ENCODE measurements around the gene RPS6KA2.

The RPS6KA2 gene

DNA sequence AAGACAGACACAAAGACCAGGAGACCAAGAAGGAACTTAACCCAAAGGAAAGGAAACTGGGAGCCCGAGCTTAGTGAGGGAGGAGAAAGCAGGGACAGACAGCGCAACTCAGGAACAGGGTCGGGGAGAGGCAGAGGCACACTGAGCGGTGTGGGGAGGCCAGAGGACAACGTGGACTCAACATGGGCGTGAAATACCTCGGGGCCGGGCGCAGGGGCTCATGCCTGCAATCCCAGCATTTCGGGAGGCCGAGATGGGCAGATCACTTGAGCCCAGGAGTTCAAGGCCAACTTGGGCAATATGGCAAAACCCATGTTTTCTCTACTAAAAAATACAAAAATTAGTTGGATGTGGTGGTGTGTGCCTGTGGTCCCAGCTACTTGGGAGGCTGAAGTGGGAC, 5.7 kb upstream of the RPS6KA2 start:
- no peak for TF ChIP-seq CTCF (conservative IDR thresholded peaks at IDR 0.05; ENCODE audit: low read depth)
- ChIA-PET POLR2A (ENCODE audit: low non-redundant PET) (interaction anchor here (0.6 kb wide), 1 partner anchor 32 kb away, joined by 4 read pairs; no protein-coding TSS in a partner anchor), CTCF (no interaction called here)
- H3K27ac ChIP-seq: no peak overlapping the region
- DNase-seq (ENCODE audit: low spot score): no peak

DNA sequence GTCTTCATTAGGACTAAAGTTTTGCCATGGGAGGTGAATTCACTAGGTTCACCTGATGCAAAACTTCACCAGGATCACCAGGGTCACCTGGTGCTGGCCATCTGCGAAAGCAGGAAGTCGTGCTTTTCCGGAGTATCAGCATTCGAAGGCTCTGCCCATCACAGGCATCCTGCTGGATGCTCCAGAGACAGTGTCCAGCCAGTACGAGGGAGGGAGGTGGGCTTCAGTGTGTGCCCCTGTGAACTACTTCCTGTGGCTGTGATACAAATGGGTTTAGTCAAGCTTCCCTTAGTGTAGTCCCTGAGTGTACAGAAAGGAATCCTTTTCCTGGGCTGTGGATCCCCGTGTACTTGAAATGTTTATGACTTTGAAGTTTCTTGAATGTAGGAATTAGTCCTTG, 3.4 kb upstream of the RPS6KA2 start:
- ChIA-PET POLR2A (ENCODE audit: low non-redundant PET) (no interaction called here), CTCF (no interaction called here)
- DNase-seq (ENCODE audit: low spot score): no peak
- H3K27ac ChIP-seq: no peak overlapping the region
- no peak for TF ChIP-seq CTCF (conservative IDR thresholded peaks at IDR 0.05; ENCODE audit: low read depth)

DNA sequence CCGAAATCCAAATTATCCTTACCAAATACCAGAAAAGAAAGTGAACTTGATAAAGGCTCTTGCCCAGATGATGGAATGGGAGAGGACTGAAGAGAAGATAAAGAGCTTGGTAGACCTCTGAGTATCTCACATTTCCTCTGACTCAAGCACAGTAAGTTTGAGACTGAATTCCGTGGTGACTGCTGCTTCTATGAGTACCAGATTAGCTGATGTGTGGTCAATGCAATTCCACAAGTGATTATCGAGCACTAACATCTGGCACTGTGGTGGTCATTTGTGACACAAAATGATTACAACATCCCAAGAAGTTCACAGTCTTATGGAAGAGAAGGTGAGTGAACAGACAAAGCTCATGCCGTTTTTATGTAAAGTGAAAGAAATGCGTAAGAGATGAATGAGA, 2.6 kb upstream of the RPS6KA2 start:
- ChIA-PET POLR2A (ENCODE audit: low non-redundant PET) (no interaction called here), CTCF (no interaction called here)
- H3K27ac ChIP-seq: no peak overlapping the region
- no peak for TF ChIP-seq CTCF (conservative IDR thresholded peaks at IDR 0.05; ENCODE audit: low read depth)
- no peak for DNase-seq (ENCODE audit: low spot score)

DNA sequence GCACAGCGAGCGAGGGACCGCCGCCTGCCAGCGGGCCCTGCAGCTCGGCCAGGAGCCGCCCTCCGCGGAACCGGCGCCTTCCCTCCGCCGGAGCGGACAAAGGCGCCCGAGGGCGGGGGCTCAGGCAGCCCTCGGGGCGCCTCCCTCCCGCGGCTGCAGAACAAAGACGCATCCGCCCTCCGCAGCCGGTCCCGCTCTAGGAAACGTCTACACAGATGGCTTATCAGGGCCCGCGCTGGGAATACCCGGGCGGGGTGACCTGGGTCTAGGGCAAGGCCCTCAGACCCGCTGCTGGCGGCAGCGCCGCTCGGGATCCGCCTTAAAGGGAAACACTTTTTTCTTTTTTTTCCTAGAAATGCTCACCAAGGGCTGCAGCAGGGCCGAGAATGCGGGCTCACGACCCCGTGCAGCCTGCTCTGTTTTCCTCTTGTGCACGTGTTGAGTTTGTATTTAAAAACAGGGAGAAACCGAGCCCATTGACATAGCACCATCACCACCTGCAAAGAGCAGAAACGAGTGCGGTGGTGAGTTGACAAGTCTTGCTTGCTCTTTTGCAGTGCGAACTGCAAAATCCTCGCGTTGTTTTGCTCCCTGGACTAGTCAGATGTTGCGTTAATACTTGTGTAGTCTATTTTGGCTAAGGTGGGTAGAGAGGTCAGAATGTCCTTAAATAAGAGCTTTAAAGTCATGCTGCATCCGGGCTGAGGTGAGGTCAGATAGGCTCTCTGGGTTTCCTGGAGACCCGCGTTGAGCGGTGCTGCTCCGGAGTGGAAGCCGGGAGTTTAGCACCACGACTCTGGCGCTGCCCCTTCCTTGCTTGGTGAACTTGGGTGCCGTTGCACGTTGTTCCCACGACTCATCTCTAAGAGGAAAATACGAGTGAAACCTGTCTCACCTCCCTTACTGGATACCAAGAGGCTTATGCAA, 1.1 kb upstream of the RPS6KA2 start:
- TF ChIP-seq CTCF (conservative IDR thresholded peaks at IDR 0.05; ENCODE audit: low read depth): no peak
- no peak for DNase-seq (ENCODE audit: low spot score)
- CTCF ChIA-PET: interaction anchor here (0.6 kb wide), 1 partner anchor 432 kb away, joined by 9 read pairs; no protein-coding TSS in a partner anchor
- peak overlapping the region; percentile 94 for H3K27ac ChIP-seq
- POLR2A ChIA-PET (ENCODE audit: low non-redundant PET): interaction anchor here (0.6 to 0.9 kb wide), 3 partner anchors 45 to 328 kb away, joined by 4 to 7 read pairs (median 4); partner anchors contain the start of gene RNASET2

- no peak for DNase-seq (ENCODE audit: low spot score)
- TF ChIP-seq CTCF (conservative IDR thresholded peaks at IDR 0.05; ENCODE audit: low read depth): no peak
- peak overlapping the region; percentile 94 for H3K27ac ChIP-seq
- ChIA-PET CTCF (interaction anchor here (0.7 kb wide), 3 partner anchors 29 to 245 kb away, joined by 3 to 8 read pairs (median 3); no protein-coding TSS in a partner anchor), POLR2A (ENCODE audit: low non-redundant PET) (interaction anchor here (0.6 kb wide), 1 partner anchor 95 kb away, joined by 4 read pairs; no protein-coding TSS in a partner anchor)
Measured at GRCh38 chr6:166626177-166627032, 646 bp downstream of the RPS6KA2 start.

DNA sequence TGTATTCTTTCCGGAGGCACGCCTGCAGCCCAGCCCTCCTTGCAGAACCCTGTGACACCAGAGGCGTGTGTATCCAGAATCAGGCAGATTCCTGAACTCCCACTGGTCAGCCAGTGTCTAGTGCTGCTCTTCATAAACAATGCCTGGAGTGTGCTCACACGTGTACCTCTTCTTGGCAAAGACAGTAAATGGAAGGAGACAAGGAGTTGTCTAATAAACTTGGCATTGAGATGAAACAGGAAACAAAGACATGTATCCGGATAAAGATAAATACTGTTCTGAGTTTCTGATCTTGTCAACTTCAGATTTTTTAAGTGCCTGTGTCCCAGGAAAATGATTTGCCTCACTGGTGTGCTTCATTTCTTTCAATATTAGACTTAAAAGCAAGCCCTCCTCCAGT, 1.7 kb downstream of the RPS6KA2 start:
- H3K27ac ChIP-seq: peak overlapping the region; percentile 94
- CTCF ChIA-PET: interaction anchor here (0.7 kb wide), 1 partner anchor 88 kb away, joined by 3 read pairs; no protein-coding TSS in a partner anchor

More for the DNA sequence above, 1.7 kb downstream of the RPS6KA2 start:
- TF ChIP-seq CTCF (conservative IDR thresholded peaks at IDR 0.05; ENCODE audit: low read depth): no peak
- POLR2A ChIA-PET (ENCODE audit: low non-redundant PET): no interaction called here
- no peak for DNase-seq (ENCODE audit: low spot score)

Data from RWPE1 (cell line).